Karpas-422 (cell line): Measurements from ENCODE around the gene KIN. TPM values are rescaled to one million over a fixed set of nuclear protein-coding genes. Genes with fewer than 3 reads are reported as not detected.
"Not testable (repeated sequence)": the region's sequence is repeated elsewhere in the genome, so short reads cannot be mapped to it uniquely, and the experiment has no call there.

ENCODE experiments used
- DNase-seq: peaks from one replicate; pipeline ENCODE4 v3.0.0-alpha.2; 2015
- H2AFZ ChIP-seq: fragments of 200-600 bp; sonication (generic); 2 replicates; pipeline ENCODE4 v1.6.1; 2014; ENCODE audit warnings: antibody characterized with exemption, low read length, mixed read lengths
- H3K27ac ChIP-seq: fragments of 200-600 bp; sonication (generic); 2 replicates; pipeline ENCODE4 v1.5.1; 2014; ENCODE audit warnings: mild to moderate bottlenecking, low read length, moderate library complexity
- H3K27me3 ChIP-seq: fragments of 200-600 bp; sonication (generic); 2 replicates; pipeline ENCODE4 v1.6.1; 2014; ENCODE audit warnings: low read length, mixed read lengths
- H3K36me3 ChIP-seq: fragments of 200-600 bp; sonication (generic); 2 replicates; pipeline ENCODE4 v1.6.1; 2014; ENCODE audit warnings: low read length, mixed read lengths; ENCODE audit not compliant: insufficient read depth
- H3K4me1 ChIP-seq: fragments of 200-600 bp; sonication (generic); 2 replicates; pipeline ENCODE4 v1.6.1; 2014; ENCODE audit warnings: mild to moderate bottlenecking, low read length, mixed read lengths
- H3K4me2 ChIP-seq: fragments of 200-600 bp; sonication (generic); 2 replicates; pipeline ENCODE4 v1.6.1; 2014; ENCODE audit warnings: low read length, low read depth, mild to moderate bottlenecking; ENCODE audit not compliant: poor library complexity, severe bottlenecking
- H3K4me3 ChIP-seq: fragments of 200-600 bp; sonication (generic); 2 replicates; pipeline ENCODE4 v1.5.1; 2014; ENCODE audit warnings: mild to moderate bottlenecking, antibody characterized with exemption, low read length, mixed read lengths
- H3K79me2 ChIP-seq: fragments of 200-600 bp; sonication (generic); 2 replicates; pipeline ENCODE4 v1.6.1; 2014; ENCODE audit warnings: mild to moderate bottlenecking, low read length, mixed read lengths
- H3K9ac ChIP-seq: fragments of 200-600 bp; sonication (generic); 2 replicates; pipeline ENCODE4 v1.6.0; 2014; ENCODE audit warnings: low read length
- H3K9me2 ChIP-seq: fragments of 200-600 bp; sonication (generic), shearing (Covaris generic); replicated peaks from 2 replicates; pipeline ENCODE4 v1.6.0; 2014; ENCODE audit warnings: mild to moderate bottlenecking, low read length, moderate library complexity; ENCODE audit not compliant: insufficient read depth
- H3K9me3 ChIP-seq: fragments of 300-700, 200-600 bp; sonication (generic); 2 replicates; pipeline ENCODE4 v1.6.1; 2014; ENCODE audit warnings: low read length, mixed read lengths
- H4K20me1 ChIP-seq: fragments of 200-600 bp; sonication (generic); 2 replicates; pipeline ENCODE4 v1.6.1; 2014; ENCODE audit warnings: mild to moderate bottlenecking, antibody characterized with exemption, low read length, low read depth; ENCODE audit not compliant: insufficient read depth
- total RNA-seq: library from RNA; depleted of rRNA; stranded (reverse); fragments of >200 nt; shearing (Covaris generic); gene quantifications from 2 replicates; pipeline ENCODE4 v1.2.3, GENCODE V29; 2014; ENCODE audit warnings: low replicate concordance

KIN gene
- total RNA-seq, 1 experiment from 2014 or later, result 7.9 TPM

DNA sequence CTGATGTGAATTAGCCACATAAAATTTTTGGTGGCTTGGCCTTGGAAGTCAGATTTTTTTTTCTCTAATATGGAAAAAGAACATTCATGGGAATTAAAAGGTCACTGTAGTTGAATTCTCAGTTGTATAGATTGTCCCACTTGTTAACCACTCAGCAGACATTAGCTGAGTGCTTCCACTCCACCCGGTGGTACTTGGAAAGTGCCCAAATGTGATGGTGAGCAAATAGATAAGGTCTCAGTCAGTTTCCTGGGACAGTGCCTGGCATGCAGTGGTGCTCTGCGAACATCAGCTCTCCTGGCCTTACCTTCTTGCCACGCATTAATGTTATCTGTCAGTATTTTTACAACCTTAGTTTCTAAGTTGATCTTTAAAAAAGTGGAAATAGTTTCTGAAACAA, 1.6 kb upstream of the KIN start:
- H4K20me1 ChIP-seq, result peaks cover 57% of the 10 kb centered on the region
- peak overlapping the region; percentile 97 for H3K4me3 ChIP-seq
- peaks cover 47% of the 10 kb centered on the region for H3K4me1 ChIP-seq

DNA sequence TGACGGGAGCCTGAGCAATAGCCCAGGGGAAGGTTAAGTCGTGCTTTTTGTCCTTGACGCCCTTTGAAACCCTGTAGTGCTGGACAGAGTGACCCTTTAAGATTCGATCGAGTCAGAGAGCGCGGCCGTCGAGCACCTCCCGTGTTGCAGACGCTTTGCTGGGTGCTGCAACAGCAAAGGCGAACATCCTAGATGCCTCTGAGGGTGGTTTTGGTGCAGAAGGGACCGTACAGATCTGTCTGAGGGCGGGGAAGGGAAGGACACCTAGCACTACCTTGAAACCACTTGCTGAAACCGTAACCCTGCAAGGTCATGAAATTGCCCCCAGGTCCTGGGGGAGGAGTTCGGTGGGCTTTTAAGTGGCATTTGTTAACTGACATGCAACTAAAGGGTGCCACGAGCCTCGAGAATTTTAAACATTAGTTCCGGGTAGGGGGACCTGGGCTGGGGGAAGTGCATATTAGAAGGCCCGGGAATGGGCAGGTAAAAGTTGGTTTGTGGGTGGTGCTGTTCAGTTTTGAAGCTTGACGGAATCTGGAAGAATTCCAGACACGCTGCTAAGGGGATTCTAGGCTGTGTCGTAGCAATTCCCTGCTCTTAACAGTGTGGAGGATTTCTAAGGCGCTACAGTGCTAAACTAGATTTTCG, 970 bp upstream of the KIN start:
- peak overlapping the region; percentile 99 for H3K4me2 ChIP-seq
- H3K27ac ChIP-seq, result peak overlapping the region; percentile 66
- no peak overlapping the region for H2AFZ ChIP-seq
- H3K9me3 ChIP-seq, result no peaks in the 10 kb centered on the region
- peaks cover 99% of the 10 kb centered on the region for H3K79me2 ChIP-seq
- H3K4me1 ChIP-seq, result peaks cover 47% of the 10 kb centered on the region
- peak overlapping the region; percentile 96 for H3K9ac ChIP-seq
- no peaks in the 10 kb centered on the region for H3K9me2 ChIP-seq
- peak overlapping the region; percentile 97 for H3K4me3 ChIP-seq
- peak; percentile 56 for DNase-seq
- H3K36me3 ChIP-seq, result peaks cover 9% of the 10 kb centered on the region
- no peaks in the 10 kb centered on the region for H3K27me3 ChIP-seq
- H4K20me1 ChIP-seq, result peaks cover 51% of the 10 kb centered on the region

More for the DNA sequence above, 1.6 kb upstream of the KIN start:
- DNase-seq, result no peak
- no peaks in the 10 kb centered on the region for H3K9me2 ChIP-seq
- H3K9me3 ChIP-seq, result no peaks in the 10 kb centered on the region
- H3K4me2 ChIP-seq, result peak overlapping the region; percentile 99
- peak overlapping the region; percentile 66; the same call in 1 of the 2 replicates for H3K27ac ChIP-seq
- H3K36me3 ChIP-seq, result peaks cover 14% of the 10 kb centered on the region
- no peaks in the 10 kb centered on the region for H3K27me3 ChIP-seq
- peak overlapping the region; percentile 96 for H3K9ac ChIP-seq
- H3K79me2 ChIP-seq, result peaks cover 99% of the 10 kb centered on the region
- no peak overlapping the region for H2AFZ ChIP-seq

DNA sequence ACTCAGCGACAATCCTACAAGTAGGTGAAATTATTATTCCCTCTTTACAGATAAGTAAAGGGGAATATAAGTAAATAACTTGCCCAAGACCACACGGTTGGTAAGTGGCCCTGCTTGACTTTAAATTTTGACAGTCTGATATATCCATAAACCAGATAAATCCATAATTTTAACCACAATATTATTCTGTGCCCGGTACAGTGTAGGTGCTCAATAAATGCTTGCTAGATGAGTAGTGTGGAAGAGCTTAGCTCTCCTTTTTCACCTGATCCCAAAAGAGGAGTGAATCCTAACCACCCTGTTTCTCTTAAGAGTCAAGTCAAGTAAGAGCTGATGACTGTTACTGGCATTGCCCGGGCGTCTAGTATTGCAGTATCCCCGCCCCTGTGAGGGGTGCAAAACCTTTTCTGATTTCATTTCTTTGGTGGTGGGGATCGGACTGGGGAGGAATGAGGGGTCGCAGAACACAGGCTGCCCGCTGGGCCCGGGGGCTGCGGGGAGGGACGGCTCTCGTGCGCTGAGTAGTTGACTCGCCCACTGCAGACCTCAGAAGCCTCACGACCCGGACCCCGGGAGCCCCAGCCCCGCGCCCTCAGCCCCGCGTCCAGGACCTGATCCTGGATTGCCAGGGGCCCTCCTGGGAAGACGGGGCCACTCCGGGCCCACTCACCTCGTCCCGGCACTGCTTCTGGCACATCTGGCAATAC, 490 bp downstream of the KIN start:
- no peaks in the 10 kb centered on the region for H3K9me3 ChIP-seq
- peaks cover 46% of the 10 kb centered on the region for H3K4me1 ChIP-seq
- peak overlapping the region; percentile 96 for H3K9ac ChIP-seq
- DNase-seq, result peak; percentile 55
- no peak overlapping the region; the same call in 1 of the 2 replicates for H3K27ac ChIP-seq
- H3K36me3 ChIP-seq, result peaks cover 22% of the 10 kb centered on the region
- H3K9me2 ChIP-seq, result no peaks in the 10 kb centered on the region; the same call in 1 of the 2 replicates
- H3K27me3 ChIP-seq, result no peaks in the 10 kb centered on the region
- H3K79me2 ChIP-seq, result peaks cover 99% of the 10 kb centered on the region
- peak overlapping the region; percentile 99 for H3K4me2 ChIP-seq
- H3K4me3 ChIP-seq, result peak overlapping the region; percentile 97
- H2AFZ ChIP-seq, result 0 out of 2 replicates have a peak overlapping the region, but pooled peaks have one; percentile 21
- peaks cover 44% of the 10 kb centered on the region for H4K20me1 ChIP-seq

DNA sequence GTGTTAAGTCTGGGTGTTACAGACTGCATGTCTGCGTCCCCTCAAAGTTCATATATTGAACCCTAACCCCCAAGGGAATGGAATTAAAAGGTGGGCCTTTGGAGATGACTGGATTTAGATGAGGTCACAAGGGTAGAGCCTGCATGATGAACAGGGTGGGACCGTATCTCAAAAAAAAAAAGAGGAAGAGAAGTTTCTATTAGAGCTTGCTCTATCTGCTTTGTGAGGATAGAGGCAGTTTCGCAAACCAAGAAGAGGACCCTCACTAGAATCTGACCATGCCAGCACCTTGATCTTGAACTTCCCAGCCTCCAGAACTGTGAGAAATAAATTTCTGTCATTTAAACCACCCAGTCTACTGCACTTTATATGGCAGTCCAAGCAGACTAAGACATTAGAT, 1.4 kb downstream of the KIN start:
- no peak for DNase-seq
- Histone ChIP-seq H3K9me2 (no peaks in the 10 kb centered on the region; the same call in 1 of the 2 replicates), H3K79me2 (peaks cover 95% of the 10 kb centered on the region), H3K9ac (peak overlapping the region; percentile 96), H3K9me3 (no peaks in the 10 kb centered on the region), H3K4me2 (peak overlapping the region; percentile 99), H3K27ac (no peak overlapping the region), H3K36me3 (peaks cover 21% of the 10 kb centered on the region), H3K4me1 (peaks cover 37% of the 10 kb centered on the region), H3K4me3 (peak overlapping the region; percentile 97), H4K20me1 (peaks cover 35% of the 10 kb centered on the region), H2AFZ (no peak overlapping the region), H3K27me3 (no peaks in the 10 kb centered on the region)

DNA sequence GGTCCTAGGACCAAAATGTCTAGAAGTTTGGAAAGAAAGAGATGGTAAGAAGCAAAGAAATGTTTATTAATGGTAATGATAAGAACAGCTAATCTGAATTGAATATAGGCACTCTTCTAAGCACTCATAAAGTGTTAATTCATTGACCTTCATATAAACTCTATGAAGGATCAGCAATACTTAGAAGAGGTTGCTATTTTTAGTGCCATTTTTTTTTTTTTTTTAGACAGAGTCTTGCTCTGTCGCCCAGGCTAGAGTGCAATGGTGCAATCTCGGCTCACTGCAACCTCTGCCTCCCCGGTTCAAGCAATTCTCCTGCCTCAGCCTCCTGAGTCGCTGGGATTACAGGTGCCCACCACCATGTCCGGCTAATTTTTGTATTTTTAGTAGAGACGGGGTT, 5.6 kb downstream of the KIN start:
- Histone ChIP-seq H3K36me3 (peaks cover 37% of the 10 kb centered on the region; the same call in 1 of the 2 replicates), H3K79me2 (peaks cover 68% of the 10 kb centered on the region), H3K4me1 (peaks cover 14% of the 10 kb centered on the region)
- not testable (repeated sequence) for H3K4me2 ChIP-seq, DNase-seq, H3K27ac ChIP-seq, H3K9me2 ChIP-seq, H3K9me3 ChIP-seq, H3K27me3 ChIP-seq, H4K20me1 ChIP-seq, H3K9ac ChIP-seq, H2AFZ ChIP-seq, H3K4me3 ChIP-seq

DNA sequence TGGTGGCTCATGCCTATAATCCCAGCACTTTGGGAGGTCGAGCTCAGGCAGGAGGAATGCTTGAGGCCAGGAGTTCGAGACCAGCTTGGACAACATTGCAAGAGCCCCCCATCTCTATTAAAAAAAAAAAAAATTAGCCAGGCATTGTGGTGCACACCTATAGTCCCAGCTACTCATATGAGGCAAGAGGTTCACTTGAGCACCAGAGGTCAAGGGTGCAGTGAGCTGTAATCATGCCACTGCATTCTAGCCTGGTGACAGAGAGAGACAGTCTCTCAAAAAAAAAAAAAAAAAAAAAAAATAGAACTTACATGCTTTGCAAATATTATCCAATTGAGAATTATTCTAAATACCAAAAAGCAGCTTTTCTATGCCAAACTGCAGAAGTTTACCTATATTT, 11.0 kb downstream of the KIN start:
- Histone ChIP-seq H3K9ac (no peak overlapping the region), H3K4me2 (no peak overlapping the region), H2AFZ (no peak overlapping the region), H4K20me1 (no peaks in the 10 kb centered on the region), H3K4me3 (no peak overlapping the region), H3K27me3 (no peaks in the 10 kb centered on the region), H3K4me1 (no peaks in the 10 kb centered on the region), H3K79me2 (peaks cover 18% of the 10 kb centered on the region), H3K9me2 (no peaks in the 10 kb centered on the region), H3K9me3 (no peaks in the 10 kb centered on the region), H3K27ac (no peak overlapping the region), H3K36me3 (peaks cover 51% of the 10 kb centered on the region)
- DNase-seq, result no peak

DNA sequence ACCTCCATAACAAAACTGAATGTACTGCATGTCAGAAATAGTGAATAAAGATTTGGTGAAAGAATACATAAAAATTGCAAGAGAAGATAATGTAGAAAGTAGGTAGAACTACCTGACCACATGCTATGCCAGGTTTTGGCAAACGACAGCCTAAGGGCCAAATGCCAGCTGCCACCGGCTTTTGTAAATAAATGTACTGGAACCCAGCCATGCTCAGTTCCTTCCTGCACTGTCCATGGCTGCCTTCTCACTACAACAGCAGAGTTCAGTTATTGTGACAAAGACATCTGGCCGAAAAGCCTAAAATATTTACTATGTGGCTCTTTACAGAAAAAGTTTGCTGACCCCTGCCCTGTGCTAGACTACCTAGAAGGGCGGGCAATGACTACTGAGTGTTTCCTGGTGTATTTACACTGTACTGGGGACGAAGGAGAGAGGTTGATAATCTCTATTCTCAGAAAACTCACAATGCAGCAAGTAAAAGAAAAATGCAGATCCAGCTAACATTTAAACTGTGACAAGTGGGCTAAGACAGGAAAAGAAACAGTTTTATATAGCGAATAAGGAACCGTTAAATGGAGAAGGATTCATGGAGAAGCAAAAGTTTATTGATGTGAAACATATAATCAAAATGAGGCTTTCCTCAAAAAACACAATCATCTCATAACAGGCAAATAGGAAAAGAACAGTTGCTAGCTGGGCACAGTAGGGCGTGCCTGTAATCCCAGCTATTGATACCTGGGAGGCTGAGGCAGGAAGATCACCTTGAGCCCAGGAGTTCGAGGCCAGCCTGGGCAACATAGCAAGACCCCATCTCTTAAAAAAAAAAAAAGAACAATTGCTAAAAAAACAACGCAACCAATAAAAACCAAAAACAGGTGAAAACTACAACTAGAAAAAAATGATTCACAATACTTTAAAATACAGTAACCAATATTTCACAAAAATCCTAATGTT, 13.7 kb downstream of the KIN start:
- Histone ChIP-seq H3K4me3 (no peak overlapping the region), H3K36me3 (peaks cover 44% of the 10 kb centered on the region)

More for the DNA sequence above, 13.7 kb downstream of the KIN start:
- Histone ChIP-seq H3K9me3 (no peaks in the 10 kb centered on the region), H2AFZ (no peak overlapping the region), H3K4me1 (no peaks in the 10 kb centered on the region), H3K9me2 (no peaks in the 10 kb centered on the region), H3K79me2 (0 out of 2 replicates have a peak, but pooled peaks cover 3% of the 10 kb centered on the region), H3K27ac (no peak overlapping the region), H3K27me3 (no peaks in the 10 kb centered on the region), H4K20me1 (no peaks in the 10 kb centered on the region), H3K4me2 (no peak overlapping the region), H3K9ac (no peak overlapping the region)
- DNase-seq, result no peak
